GM12873 (cell line): ENCODE data around the gene FAM174B.

ENCODE experiments used
- CTCF ChIP-seq: IDR thresholded peaks from 2 replicates; pipeline ENCODE4 v1.5.1; 2012; ENCODE audit warnings: low read depth, mild to moderate bottlenecking, moderate library complexity, low read length, control low read depth; ENCODE audit not compliant: insufficient read depth; ENCODE audit errors: missing control alignments

Gene FAM174B

GRCh38 chr15:92671406-92671805 lies 15.8 kb upstream of the FAM174B start:
- TF ChIP-seq CTCF = no peak

GRCh38 chr15:92670621-92671020 lies 15.0 kb upstream of the FAM174B start:
- TF ChIP-seq CTCF = no peak

DNA sequence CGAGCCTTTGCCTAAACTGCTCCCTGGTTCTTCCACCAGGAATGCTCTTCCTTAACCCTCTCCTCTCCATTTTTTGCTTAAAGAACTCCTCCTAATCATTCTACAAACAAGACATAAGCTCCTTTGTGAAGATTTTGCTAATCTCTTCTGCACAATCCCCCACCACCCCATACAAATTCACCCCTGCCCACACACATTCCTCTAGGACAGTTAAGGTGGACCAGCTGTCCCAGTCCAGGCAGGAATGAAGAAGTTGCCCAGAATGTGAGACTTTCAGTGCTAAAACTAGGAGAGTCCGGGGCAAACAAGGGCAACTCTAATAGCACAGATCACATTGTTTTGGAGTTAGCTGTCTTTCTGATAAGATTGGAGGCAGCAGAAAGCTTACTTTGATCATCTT lies 13.9 kb upstream of the FAM174B start:
- no peak for TF ChIP-seq CTCF

DNA sequence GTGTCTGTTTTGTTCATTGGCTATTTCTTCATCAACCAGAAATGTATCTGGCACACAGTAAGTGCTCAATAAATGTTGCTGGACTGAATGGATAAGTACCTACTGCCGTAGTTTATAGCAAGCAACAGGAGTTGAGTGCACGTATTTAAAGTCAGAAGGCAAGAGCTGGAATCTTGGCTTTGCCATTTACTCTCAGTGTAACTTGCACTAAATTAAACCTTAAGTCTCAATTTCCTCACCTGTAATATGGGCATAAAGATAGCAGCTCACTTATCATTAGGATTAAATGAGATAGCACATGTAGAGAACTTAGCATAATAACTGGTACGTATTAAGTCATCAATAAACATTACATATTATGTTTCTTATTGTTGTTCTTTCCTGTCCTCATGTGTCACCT lies 13.0 kb upstream of the FAM174B start:
- TF ChIP-seq CTCF = no peak

- no peak for TF ChIP-seq CTCF
Measured at GRCh38 chr15:92667970-92668485, 12.5 kb upstream of the FAM174B start.

- no peak for TF ChIP-seq CTCF
Measured at GRCh38 chr15:92667287-92667904, 11.8 kb upstream of the FAM174B start.

- no peak for TF ChIP-seq CTCF
Measured at GRCh38 chr15:92666780-92667179, 11.2 kb upstream of the FAM174B start.
